ENCODE data around the gene DDX20. TPM values are rescaled to one million over a fixed set of nuclear protein-coding genes. Genes with fewer than 3 reads are reported as not detected.
A peak's percentile ranks its signal among the peaks of the same experiment; 100 is the strongest.

Gene DDX20
- total RNA-seq, 1 donor from 2014 or later: 13.7 TPM

DNA sequence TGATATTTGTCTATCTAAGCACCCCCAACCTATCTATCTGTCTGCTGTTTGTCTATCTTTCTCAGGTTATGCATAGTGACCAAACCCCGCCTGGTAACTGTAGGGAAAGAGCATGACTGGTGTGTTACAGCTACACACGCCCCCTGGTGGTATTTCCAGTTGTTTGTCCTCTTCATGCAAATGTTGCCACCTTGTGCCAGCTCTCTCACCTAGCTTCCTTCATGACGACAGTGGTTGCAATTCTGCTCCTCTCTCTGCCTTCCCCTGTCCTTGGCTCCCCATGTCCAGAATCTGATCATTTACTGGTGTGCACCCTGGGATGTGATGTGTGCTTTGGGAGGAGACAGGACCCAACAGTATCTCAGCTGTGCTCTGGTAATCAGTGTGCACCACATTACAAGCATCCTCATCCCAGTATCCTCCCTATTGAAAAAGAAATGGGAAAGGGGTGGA lies 8.4 kb upstream of the DDX20 start:
- peak; percentile 90 to 93 for DNase-seq (ENCODE audit: low read depth in 2 of 2)

DNA sequence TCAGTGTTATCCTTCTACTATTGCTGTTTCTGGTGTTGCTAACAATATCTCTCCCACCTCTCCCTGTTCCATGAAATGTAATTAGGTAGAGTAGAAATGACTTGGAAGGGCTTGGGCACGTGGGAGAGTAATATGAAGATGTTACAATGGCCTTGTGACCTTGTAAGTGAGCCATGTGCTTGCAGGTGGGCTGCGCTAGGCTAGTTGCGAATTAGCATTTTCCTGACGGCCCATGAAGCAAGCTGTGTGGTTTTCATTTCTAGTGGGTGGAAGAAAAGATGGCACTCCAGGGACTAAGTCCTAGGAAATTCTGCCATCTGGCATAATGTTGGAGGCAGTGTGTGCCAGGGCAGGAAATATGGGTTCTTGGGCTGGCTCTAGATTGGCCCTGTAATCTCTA lies 7.8 kb upstream of the DDX20 start:
- DNase-seq (ENCODE audit: low read depth in 2 of 2): no peak

DNA sequence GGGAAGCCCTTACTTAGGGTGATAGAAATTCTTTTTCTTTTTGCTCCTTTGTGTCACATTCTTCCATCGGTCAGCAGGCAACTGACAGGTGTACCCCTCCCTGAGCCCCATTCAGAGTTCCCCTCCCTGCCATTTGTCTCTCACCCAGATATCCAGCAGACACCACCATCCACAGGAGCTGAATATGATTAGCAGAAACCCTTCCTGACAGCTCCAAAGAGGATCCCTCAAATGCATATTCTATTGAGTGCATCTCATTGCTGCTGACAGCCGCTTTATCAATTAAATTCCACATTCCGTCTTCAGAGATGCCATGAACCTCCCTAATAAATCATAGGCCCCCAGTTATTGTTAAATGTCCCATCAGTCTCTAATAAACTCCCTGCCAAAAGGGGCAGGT lies 6.1 kb upstream of the DDX20 start:
- DNase-seq (ENCODE audit: low read depth in 2 of 2): no peak

DNA sequence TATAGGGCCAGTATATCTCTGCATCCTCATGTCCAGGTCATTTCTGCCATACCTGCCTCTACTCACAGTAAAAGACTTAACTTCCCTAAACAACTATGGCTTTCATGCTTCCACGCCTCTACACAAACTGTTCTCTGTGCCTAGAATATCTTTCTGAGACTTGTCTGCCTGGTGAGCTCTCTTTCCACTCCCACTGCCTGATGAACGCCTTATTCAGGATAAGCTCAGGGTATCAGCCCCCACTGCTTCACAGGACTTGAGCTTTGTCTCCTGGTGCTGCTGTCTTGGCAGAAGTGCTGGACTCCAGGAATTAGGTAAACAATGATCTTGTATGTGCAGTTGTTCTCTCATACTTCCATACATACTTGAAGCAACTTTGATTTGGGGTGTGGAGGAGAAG lies 4.8 kb upstream of the DDX20 start:
- DNase-seq (ENCODE audit: low read depth in 2 of 2): no peak

DNA sequence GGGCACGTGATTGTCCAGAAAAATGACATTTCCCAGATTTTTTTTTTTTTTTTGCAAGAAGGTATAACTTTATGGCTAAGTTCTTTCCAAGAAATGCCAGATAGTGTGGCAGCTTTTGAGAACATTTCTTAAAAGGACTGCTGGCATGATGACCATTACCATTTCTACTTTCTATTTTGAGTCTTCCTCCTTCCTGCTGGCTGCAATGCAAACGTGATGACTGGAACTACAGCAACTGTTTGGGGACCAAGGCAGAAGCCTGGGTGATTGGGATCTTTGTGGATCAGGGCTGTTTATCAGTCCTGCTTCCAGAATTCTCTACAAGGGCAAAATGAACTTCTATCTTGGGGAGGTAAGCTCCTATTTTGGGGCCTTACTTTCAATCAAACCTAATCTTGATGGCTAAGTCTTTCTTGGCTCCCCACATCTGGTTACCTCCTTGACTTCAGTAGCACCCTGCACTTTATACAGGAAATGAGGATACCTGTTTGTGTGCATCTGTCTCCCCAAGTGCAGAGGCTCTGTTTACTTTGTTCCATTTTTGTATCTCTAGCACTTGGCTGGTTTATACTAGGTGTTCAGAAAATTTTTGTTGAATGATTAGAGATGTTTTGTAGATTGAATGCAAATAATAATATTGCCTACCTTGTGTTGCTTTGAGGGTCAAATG lies 3.7 kb upstream of the DDX20 start:
- no peak for DNase-seq (ENCODE audit: low read depth in 2 of 2)

DNA sequence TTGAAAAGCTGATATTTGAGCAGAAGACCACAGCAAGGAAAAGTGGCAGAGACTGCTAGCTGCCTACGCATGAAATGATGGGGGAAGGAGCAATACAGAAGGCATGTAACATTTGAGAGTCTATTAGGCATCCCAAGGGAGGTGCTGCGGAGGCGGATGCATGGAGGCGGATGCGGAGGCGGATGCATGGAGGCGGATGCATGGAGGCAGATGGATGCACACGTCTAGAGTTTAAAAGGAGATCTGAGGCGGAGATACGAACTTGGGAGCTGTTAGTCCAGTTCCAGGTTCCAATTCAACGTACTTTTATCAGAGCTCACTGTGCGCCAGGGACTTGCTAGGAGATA lies 744 bp upstream of the DDX20 start:
- peak; percentile 56 to 61 for DNase-seq (ENCODE audit: low read depth in 2 of 2)

DNA sequence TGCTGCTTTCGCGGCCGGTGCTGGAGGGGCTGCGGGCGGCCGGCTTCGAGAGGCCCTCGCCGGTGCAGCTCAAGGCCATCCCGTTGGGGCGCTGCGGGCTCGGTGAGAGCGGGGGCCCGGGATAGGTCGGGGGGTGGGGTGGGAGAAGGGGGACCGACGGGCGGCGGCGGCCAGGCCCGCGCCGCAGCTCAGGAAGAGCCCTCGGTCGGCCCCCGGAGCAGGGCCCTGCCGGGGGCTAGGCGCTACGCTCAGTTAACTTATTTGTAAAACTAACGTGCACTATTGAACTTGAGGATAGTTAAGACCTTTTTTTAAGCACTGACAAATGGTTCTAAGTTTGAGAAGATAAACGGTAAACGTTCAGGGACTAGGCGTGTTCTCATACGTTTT lies 418 bp downstream of the DDX20 start:
- no peak for DNase-seq (ENCODE audit: low read depth in 2 of 2)

DNA sequence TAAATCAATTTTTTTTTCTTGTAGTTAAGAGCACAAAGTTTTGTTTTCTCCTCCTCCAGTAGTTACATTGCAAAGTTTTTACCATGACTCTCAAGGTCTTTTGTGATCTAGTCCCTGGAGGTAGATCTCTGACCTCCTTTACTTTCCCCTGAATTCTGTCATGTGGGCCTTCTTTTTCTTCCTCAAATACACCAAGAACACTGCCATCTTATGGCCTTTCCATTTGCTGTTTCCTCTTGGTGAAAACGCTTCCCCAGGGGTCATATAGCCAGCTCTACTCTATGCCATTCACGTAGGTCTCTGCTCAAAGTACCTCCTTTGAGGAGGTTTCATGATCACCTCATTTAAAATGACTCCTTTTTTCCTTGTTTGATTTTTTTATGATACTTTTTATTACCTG lies 2.7 kb downstream of the DDX20 start:
- no peak for DNase-seq (ENCODE audit: low read depth in 2 of 2)

DNA sequence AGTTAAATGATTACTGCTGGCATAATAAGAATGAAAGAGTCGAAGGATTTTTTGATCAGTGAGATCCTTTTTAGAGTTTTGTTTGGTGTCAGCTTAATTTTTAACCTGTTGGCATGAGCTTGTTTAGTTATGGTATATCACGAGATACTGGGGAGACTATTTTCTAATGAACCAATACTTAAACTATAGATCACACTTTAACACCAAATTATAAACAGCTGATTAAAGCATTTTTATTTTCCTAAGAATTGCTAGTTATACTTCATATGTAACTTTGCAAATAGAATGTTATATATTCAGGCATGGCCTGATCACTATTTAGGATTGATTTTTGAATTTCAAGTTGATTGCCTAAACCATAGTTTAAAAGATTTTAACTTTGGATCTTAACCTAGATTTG lies 6.0 kb downstream of the DDX20 start:
- no peak for DNase-seq (ENCODE audit: low read depth in 2 of 2)

DNA sequence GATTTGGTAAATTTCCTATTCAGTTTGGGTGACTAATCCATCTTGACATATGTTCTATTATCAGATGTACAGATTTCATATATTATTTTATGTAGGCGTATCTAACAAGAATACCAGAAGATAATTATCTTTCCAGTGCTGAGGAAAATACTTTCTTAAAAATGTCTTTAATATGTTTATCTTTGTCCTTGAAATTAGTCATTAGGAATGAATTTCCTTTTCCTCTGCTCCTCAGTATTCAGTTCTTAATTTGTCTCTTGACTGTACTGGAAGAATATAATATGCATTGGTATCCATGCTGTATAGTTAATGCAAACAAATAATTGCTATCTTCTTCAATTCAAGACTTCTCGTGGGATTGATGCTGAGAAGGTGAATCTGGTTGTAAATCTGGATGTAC lies 6.6 kb downstream of the DDX20 start:
- DNase-seq (ENCODE audit: low read depth in 2 of 2): no peak

DNA sequence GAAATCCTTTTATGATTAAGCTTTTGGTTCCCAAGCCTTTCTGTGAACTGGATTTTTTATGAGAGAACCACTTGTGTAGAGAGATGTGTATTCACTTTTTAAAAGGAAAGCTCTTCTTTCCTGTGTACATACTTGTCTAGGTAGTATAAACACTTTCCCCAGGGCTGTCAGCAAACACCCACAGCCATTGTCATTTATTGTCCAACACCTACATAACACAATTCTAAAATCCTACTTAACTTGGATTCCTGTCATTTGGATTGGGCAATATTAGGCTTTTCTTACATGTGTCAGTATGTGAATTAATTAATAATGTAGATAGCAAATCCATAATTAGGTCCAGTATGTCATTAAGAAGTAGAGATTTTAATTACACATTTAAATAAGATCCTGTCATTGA lies 12.3 kb downstream of the DDX20 start:
- no peak for DNase-seq (ENCODE audit: low read depth in 2 of 2)

DNA sequence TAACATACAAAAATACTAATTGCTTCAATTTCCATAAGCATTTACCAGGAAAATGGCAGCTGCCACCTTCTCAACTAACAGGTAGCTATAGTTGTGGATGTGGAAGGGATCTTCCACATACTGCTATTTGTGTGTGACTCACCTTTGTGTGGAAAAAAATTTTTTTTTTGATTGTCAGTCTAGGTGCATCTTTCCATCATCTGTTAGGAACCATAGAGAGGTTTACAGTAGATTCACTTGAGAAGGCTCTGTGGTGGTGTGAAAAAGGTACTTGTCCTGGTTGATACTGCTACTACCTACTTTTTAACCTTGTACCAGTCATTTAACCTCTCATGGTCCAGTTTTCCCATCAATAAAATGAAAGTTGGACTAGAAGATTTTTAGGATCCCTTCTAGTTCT lies 12.9 kb downstream of the DDX20 start:
- DNase-seq (ENCODE audit: low read depth in 2 of 2): no peak

DNA sequence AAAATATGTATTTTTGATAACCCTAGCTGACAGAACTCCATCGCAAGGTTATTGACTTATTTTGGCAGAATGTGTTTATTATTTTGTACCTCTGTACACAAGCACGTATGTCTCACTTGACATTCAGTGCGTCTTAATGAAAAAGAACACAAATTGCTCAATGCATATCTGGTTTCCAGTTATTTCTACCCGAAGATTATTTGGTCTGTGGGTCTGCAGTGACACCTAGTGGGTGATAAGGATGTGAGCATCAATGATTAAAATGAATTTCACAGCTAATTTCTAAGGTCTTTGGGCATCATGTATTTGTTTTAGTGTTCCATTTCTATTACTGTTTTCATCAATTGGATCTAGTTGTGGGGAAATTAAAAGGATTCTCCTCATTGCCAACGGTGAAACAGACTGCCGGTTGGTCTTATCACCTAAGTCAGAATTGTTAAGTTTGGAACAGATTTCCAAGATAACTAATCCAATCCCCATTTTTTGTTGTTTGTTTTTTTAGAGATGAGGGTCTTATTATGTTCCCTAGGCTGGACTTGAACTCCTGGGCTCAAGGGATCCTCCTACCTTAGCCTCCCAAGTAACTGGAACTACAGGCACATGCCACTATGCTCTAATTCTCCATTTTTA lies 13.9 kb downstream of the DDX20 start:
- DNase-seq (ENCODE audit: low read depth in 2 of 2): peak; percentile 77 to 78

DNA sequence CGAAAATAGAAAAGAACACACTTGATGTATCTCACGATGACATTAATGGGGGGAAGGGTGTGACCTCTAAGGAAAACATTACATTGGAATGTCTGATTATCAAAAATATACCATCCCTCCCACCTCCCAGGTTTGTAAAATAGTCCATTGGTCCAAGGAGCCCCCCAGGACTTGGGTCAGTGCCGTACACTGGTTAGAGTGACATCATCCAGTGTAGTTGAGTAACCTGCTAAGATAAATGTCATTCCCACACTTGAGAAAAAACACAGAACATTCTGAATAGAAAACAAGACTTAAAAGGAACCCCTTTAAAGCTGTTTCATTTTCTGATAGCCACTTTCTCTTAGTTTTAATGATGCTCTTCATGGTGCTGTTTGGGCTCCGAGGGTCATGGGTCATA lies 15.2 kb downstream of the DDX20 start:
- DNase-seq (ENCODE audit: low read depth in 2 of 2): no peak

DNA sequence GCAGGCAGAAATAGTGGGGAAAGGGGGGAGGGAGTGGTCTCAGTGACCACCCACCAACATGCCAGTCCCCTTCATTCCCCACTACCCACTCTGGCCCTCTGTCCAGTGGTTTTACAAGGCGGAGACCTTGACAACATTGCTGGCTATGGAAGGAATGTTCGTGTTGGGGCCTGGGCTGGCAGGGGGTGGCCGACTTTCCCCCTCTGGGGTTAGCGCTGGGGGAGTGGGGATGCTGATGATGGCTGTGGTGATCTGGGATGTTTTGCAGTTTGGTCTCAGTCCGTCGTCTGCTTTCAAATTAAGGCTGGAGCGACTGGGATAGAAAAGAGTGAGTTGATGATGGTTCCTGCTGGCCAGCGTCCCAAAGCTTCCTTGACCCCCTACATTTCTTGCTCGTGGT lies 20.3 kb downstream of the DDX20 start:
- no peak for DNase-seq (ENCODE audit: low read depth in 2 of 2)

DNA sequence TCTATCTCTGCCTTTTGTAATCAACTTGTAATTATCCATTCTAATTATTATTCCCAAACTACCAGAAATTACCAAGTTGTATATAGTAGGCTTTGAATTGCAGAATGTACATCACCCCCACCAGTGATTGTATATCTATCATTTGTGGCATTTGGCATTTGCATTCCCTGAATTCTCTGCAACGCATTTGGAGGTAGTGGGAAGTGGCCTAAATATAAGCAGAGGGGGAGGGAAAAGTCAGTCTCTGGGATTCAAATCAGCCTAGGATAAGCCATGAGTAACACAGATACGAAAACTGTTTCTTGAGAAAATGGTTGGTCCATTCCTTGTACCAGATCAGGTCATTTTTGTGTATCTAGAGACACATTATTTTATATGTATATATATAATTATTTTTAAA lies 20.7 kb downstream of the DDX20 start:
- no peak for DNase-seq (ENCODE audit: low read depth in 2 of 2)

DNA sequence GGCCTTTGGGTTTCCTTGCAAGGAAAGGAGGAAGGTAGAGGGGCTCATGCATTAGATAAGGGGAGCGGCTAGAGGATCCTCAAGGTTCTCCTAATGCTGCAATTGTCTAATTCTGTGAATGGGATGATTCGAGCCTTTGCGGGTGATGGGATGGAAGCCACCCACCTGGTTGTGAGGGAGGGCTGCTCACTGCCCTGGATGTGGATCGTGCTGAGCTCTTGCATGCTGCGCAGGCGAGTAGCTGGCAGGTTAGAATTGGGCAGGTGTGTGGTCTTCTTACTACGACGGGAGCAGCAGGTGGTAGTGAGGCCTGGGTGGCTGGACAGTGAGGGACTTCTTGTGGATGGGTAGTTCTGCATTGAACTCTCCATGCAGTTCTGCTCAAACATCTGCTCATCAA lies 21.2 kb downstream of the DDX20 start:
- no peak for DNase-seq (ENCODE audit: low read depth in 2 of 2)

DNA sequence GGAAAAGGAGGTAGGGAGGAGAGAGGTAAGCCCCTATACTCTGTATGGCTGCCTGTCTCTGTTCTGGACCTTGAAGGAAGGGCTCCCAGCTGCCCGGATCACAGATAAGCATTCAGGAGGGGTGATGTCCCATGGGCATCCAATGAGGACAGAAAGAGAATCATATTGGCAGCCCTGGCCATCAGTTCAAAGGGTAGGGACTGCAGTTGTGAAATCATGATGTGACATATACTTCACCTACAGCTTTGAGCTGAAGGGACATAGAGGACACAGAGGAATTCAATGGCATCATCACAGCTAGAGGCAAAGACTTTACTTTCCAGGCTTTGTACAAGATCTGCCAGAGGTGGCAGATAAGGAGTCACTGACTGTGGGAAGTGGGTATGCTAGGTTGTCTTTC lies 21.6 kb downstream of the DDX20 start:
- DNase-seq (ENCODE audit: low read depth in 2 of 2): no peak

DNA sequence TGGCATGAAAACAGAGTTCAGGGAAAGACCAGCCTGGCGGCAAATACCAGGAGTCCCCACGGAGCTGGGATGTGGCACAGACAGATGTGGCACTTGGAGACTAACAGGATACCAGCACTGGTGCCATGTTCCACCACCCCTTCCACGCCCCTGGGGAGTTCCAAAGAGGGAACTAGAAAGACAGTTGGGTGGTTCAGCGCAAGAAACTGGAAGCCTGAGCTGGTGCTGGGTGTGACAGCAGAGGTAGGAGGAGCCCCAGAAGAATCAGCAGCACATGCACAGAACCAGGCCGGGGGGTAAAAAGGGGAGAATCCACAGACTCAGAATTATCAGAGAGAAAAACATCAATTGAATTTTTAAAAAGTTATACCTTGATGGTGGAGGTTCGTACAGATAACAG lies 22.4 kb downstream of the DDX20 start:
- no peak for DNase-seq (ENCODE audit: low read depth in 2 of 2)

DNA sequence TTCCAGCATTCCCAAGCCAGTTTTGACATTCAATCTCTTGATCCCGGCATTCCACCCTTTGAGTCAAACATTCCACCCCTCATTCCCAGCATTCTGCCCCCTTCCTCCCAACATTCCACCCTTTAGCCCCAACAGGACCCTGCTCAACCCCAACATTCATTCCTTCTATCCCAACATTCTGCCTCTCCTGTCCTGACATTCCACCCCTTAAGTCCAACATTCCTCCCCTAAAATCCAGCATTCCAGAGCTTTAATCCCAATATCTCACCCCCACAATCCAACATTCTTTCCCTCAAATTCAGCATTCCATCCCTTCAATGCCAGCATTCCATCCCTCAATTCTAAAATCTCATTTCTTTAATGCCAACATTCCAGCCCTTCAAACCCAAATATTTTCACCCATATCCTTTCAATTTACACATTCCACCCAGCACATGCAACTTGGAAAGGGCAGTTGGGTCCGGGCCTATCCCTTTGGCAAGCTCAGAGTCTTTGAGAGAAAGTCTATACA lies 22.9 kb downstream of the DDX20 start:
- DNase-seq (ENCODE audit: low read depth in 2 of 2): peak in 1 of 2 donors; percentile 32

DNA sequence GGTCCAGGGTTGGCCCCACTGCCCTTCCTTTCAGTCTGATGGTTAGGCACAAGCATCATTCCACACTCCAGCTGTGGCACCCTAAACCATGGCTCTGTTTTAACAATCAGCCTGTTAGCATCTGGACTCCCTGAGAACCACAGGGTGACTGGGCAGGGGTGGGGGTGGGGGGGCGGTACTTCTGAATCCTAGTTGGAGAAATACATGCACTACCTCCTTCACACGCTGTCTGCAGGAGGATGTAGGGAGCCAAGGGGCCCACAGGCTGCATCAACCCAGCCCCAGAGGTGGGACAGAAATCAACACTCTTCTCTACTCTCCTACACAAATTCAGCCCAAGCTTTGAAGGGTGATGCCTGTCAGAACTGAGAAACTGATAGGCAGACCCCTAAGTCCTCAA lies 23.8 kb downstream of the DDX20 start:
- no peak for DNase-seq (ENCODE audit: low read depth in 2 of 2)

DNA sequence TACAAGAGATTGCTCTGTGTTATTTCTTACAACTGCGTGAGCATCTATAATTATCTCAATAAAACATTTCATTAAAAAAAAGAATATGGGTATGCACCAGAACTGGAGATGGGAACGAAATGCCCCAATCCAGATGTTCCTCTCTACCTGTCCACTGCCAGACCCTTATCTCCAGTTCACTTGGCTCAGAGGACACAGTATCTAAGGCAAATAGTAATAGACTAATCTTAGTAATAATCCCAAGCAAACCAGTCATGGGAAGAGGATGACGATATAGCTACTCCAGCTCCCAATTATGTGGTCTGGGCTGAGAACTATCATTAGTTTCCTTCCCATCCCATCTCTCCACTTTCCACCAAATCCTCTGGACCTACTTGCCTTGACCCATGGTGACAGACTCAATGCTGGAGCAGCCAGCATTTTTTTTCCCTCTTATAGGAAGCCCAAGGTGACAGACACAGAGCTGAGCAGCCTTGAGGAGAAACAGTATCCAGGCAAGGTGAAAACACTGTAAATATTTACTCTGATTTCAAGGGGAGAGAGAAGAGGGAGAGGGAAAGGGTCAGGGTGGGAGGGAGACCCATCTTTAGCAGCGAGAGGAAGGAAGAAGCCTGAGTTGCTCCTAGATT lies 28.7 kb downstream of the DDX20 start:
- no peak for DNase-seq (ENCODE audit: low read depth in 2 of 2)

DNA sequence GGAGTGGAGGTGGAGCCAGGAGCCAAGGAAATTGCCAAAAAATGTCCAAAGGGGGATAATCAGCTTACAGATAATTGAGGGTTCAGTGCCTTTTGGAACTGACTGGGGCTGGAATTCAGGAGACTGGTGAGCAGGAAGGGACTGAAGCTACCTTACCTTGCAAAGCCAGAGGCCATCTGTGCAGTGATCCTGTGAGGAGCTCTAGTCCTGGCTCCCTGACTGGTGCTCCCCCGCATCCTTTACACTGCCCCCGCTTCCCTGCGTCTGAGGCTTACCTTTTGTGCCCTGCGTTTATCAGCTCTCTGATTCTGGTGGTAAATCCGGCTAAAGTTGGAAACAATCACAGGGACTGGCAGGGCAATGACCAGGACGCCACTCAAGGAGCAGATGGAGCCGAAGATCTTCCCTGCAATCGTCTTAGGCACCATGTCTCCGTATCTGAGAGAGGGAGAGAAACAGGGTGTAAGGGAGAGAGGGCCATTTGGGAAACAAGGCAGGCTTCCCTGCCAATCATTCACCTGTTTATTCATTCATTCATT lies 31.0 kb downstream of the DDX20 start:
- no peak for DNase-seq (ENCODE audit: low read depth in 2 of 2)

All from lung microvascular endothelial cell (primary cell).